GM19351 (cell line): ENCODE measurements around the gene RFFL.
"Not testable (repeated sequence)": the region's sequence is repeated elsewhere in the genome, so short reads cannot be mapped to it uniquely, and the experiment has no call there.

ENCODE experiments used
- ATAC-seq: cut with Tn5 transposase; IDR thresholded peaks from one replicate; pipeline ENCODE4 v1.9.1; 2021; ENCODE audit warnings: mild to moderate bottlenecking, moderate library complexity; ENCODE audit not compliant: unreplicated experiment

The RFFL gene

DNA sequence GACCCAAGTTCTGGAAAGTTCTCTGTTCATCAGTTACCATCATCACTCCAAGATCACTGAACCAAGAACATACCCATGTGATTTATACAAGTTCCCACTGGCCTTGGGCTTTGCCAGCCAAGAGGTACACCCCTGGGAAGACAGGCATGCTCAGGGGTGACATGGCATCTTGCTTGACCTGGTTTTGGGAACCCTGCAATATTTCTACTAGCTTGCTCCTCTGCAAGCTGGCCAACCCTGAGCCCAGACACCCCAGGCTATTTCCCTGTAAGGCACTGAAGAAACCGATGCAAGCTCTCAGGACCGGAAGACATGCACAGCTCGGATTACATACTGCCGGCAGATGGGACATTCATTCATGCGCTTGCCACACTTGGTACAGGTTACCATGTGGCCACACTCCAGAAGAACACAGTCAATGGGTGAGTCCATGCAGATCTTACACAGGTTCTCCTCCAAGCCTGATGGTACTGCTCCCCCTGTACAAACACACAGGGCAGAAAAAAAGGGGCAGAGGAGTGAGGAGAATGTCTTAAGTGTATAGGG lies 51.8 kb downstream of the RFFL start:
- no peak for ATAC-seq

DNA sequence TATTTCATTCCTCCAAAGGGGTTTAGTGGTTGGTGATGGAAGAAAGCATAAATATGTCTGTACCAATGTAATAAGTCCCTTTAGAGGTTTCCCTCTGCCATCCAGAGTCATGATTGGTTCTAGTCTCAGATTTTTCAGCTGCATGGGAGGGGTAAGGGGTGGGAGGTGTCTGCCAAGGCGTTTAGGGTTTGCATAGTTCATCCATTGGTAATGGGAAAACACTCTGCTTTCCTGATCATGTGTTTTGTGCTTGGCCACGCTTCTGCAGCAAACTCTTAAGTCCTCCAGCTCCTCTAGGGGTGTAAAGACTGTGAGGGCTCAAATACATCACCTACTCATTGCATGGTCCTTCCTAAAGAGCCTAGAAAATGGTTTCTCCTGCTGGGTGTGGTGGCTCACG lies 53.4 kb downstream of the RFFL start:
- ATAC-seq: no peak

DNA sequence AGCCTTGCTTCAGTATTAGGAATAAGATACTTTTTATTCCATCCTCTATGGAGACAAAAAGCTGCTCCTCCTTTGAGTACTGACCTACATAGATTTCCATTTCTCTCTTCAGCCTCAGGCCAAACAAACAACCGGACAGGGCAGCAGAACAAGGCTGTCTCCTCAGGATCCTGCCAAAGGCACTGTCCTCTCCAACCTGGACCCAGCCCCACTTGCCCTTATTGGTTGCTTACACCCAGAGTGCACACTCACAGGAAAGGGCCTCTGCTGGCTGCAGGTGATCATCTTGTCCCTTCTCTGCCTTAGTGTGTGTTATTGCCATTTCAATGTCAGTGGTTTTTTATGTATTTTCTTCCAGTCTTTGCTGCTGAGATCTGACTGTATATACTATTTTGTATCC lies 56.5 kb downstream of the RFFL start:
- ATAC-seq: no peak

DNA sequence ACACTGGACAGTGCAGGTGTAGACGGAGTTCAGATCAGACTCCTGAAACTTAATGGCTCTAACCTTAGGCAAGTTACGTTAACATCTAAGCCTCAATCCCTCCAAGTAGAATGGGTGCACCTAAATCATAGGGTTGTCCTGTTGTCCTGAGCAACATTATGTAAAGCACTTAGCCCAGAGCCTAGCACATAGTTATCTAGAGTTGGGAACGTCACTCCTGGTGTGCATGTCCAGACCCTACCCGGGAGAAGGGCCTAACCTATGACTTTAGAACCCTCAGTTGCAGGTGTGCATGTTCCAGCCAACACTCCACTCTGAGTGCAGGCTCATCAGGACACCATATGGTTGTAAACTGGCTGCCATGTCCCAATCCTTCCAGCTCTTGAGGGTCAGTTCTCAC lies 57.2 kb downstream of the RFFL start:
- ATAC-seq: no peak

DNA sequence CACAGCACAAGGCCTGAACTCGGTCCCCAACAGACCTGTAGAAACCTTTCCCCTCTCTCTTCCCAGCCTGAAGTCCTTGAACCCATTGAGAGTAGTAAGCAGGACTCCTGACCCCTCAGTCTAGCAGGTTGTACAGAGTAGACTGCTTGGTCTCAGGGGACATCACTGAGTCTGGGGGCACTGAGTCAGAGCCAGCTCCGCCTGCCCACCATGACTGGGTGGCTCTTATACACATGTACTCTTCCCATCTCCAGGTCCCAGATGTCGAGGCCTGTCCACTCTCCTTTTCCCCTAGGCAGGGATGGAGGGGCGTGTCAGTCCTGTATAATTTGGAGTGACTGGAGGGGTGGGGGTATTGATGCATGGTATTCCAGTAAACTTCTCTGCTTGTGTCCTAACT lies 59.7 kb downstream of the RFFL start:
- ATAC-seq: no peak

DNA sequence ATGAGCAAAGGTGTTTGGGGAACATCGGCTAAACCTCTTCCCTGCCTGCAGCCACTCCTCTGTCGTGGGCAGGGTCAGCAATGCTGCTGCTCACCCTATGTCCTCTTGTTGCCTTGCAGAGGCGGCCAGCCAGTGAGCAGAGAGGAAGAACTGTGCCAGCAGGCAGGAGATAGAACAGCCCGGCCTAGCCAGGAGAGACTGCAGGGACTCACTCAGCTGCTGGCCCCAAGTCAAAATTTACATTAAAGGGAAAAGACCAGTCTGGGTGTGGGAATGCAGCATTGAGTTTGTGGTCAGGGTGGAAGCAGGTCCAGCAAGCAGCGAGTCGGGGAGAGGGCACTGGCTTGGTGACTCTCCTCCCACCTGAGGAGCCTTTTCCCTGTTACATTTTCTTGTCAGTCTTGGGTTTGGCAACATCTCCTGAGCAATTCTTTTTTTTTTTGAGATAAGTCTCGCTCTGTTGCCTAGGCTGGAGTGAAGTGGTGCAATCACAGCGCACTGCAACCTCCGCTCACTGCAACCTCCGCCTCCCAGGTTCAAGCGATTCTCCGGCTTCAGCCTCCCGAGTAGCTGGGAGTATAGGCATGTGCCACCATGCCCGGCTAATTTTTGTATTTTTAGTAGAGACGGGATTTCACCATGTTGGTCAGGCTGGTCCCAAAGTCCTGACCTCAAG lies 60.5 kb downstream of the RFFL start:
- ATAC-seq: no peak

DNA sequence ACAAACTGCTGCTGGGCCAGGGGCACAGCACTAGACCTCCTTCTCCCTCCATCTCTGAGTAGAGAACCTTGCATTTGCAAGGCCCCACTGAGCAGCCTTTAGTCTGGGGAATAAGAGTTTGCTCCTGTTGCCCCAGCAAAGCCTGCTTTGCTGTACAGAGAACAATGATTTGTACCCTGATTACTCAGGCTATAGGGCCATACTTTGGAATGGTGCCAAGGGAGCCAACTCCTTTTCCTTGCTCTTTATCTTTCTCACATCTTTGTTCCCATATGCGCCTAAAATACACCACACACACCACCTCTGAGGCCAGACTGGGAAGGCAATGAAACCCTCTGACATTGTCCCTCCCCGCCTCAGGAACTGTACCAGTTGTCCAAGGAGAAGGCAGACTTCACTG lies 62.0 kb downstream of the RFFL start:
- no peak for ATAC-seq

DNA sequence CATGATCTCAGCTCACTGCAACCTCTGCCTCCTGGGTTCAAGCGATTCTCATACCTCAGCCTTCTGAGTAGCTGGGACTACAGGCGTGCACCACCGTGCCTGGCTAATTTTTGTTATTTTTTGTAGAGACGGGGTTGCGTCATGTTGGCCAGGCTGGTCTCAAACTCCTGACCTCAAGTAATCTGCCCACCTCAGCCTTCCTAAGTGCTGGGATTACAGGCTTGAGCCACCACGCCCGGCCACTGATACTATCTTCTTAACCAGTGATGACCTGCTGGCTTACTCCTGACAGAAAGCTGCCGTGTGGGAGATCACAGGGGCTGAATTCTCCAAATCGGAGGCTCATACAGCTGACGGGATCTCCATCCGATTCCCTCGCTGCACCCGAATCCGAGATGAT lies 62.5 kb downstream of the RFFL start:
- not testable (repeated sequence) for ATAC-seq

DNA sequence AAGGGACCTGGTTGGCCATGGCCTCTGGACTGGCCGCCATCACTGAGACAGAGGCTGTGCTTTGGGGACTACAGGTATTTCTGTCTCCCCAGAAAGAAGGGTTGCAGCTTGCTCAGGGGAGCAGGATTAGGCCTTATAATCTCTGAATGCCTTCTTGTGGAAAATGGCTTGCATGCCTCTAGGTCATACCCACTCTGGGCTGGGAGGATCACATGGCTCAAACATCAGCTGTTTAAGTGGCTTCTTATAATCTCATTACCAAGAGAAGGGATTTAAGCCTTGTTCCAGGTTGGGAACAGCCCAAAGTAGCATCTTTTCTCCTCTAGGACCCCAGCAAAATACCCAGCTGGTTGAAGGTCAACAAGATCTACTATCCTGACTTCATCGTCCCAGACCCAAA lies 64.1 kb downstream of the RFFL start:
- ATAC-seq: no peak

DNA sequence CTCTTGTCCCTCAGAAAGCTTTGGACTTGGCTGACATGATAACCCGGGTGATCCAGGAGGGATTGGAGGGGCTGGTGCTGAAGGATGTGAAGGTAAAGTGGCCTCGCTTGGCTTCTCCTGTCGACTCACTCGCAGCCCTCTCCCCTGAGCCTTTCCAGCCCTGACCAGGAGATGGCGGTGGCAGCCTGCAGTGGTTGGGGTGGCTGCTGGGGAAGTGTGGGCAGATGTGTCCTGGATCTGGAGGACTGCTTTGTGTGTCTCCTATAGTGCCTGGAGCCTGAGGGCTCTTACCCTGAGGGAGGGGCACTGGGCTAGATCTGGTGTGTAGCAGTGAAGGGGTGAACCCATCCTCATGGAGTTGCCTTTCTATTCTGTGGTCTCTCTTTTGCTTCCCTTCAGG lies 65.3 kb downstream of the RFFL start:
- ATAC-seq: no peak

DNA sequence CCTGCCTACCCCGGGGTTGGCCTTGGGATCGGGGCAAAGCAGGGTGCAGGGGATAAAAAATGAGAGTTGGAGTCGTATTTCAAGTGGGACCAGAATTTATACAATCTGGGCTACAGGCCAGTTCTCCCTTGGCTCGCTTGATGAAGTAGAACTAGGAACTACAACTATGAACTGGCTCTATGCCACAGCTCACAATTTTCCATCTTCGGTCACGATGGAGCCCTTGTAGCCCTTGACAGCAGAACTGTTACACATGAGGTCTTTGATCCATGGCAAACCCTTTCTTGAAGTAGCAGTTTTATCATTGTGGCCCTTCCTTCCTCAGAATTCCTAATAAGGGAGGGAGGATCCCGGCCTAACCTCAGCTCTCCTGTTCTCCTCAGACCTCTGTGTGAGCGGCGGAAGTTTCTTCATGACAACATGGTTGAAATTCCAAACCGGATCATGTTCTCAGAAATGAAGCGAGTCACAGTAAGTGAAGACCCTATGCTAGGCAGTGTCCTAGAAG lies 66.1 kb downstream of the RFFL start:
- ATAC-seq: no peak

DNA sequence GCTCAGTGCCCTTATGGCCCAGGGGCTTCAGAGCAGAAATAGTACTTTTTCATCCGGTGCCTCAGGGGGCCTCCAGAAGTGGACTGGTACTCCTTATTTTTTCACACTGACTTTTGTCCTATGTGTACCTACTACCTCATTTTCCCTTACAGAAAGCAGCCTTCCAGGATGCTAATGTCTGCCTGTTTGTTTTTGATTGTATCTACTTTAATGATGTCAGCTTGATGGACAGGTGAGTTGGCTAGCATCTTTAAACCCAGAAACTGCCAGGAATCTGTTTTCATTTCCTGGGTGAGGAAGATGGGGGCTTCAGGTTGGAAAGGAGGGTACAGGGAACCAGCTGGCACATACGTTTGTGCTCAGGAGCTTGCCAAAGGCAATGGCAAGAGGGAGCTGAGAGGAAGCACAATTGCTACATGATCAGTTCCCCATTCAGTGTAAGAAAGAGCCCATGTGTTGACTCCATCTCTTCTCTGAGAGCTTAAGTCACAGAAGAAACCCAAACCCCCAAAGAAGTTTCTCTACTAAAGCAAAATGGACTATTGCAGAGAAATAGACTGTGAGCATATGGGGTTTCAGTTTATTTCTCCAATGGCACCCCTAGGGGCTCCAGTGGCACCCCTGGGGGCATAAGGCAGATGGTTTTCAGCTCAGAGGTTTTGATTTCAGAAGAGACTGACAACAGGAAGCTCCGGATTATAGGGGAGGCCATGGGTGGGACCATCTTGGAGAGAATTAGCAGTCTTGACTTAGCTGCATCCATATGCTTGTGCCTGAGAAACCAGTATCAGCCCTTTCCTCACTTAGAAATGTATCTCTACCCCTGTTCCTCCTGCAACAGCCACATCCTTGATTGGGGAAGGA lies 66.9 kb downstream of the RFFL start:
- ATAC-seq: no peak

DNA sequence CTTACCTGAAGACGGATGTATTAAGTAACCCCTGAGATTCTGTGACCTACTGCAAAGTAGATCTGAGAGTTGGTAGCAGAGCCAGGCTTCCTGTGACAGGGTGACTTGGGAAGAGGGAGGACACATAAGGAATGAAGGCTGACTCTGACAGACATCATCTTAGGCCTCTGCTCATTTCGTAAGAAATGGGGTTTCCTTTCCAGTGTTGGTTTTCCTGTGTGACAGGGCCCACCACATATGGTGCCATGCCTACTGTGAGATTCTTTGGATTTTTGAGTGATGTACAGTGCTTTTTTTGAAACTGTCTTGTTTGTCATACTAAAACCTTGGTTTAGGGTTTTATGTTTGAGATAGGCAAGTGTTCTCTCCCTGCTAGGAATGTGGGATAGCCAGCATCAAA lies 70.5 kb downstream of the RFFL start:
- ATAC-seq: no peak

DNA sequence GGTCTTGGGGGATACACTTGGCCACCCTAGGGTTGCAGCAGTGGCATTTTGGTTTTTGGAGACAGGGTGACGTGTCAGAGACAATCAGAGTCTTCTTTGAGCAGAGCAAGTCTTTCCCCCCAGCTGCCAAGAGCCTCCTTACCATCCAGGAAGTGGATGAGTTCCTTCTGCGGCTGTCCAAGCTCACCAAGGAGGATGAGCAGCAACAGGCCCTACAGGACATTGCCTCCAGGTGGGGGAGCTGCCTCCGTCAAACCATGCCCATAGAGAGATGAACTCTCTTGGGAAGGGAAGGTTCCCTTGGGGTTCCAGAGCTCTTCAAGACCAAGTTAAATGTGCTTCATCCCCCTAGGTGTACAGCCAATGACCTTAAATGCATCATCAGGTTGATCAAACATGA lies 71.9 kb downstream of the RFFL start:
- no peak for ATAC-seq

DNA sequence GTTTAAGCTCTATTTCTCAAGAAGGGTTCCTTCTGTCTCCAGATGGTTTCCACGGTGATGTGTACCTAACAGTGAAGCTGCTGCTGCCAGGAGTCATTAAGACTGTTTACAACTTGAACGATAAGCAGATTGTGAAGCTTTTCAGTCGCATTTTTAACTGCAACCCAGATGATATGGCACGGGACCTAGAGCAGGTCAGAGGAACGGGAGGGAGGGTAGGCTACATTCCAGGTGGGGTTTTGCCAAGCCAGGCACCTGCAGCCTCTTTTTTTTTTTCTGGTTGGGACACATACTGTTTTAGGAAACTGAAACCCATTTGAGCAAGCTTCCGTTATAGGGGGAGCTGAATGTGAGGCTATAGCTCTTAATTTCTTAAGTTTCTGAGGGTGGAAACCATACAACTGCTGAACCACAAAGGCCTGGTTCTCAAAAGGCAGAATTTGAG lies 72.6 kb downstream of the RFFL start:
- no peak for ATAC-seq

DNA sequence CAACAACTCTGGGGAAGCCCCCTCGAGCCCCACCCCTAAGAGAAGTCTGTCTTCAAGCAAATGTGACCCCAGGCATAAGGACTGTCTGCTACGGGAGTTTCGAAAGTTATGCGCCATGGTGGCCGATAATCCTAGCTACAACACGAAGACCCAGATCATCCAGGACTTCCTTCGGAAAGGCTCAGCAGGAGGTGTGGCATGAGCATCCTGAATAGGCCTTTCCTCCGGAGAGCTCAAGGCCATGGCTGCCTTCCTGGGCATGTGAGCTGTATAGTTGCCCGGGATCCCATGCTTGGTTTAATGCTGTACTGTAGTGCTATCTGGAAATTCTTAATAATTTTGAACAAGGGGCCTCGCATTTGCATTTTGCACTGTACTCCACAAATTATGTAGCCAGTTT lies 74.0 kb downstream of the RFFL start:
- no peak for ATAC-seq

DNA sequence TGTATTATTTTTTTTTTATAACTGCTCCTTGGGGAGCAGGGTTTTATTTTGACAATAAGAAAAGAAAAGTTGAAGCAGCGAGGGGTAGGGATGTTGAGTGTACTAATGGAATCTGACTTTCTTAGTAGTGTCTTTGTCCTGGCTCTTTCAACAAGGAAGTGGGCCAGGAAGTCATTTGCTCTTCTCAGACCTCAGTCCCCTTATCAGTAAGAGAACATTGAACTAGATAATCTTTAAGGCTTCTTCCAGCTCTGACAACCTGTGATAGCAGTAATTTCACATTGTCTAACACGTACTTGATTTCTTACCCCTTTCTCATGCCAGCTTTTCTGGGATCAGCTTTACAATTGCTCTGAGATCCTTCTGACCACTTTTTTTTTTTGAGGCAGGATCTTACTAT lies 74.9 kb downstream of the RFFL start:
- no peak for ATAC-seq

DNA sequence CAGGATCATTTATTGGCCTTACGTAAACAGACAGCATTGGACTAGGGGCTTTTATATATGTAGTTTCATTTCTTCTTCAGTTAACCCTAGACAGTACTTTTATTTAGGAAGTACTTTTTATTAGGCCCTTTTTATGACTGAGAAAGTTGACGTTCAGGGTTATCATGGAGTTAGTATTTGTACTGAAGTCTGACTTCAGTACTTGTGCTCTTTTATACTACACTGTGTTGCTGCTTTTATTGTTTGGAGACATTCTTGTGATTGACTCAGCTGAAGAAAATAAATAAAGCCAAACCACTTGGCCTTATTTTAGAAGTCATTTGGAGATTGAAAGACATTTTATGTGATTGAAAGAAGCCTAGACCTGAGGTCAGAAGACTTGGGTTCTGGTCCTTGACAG lies 76.3 kb downstream of the RFFL start:
- no peak for ATAC-seq

DNA sequence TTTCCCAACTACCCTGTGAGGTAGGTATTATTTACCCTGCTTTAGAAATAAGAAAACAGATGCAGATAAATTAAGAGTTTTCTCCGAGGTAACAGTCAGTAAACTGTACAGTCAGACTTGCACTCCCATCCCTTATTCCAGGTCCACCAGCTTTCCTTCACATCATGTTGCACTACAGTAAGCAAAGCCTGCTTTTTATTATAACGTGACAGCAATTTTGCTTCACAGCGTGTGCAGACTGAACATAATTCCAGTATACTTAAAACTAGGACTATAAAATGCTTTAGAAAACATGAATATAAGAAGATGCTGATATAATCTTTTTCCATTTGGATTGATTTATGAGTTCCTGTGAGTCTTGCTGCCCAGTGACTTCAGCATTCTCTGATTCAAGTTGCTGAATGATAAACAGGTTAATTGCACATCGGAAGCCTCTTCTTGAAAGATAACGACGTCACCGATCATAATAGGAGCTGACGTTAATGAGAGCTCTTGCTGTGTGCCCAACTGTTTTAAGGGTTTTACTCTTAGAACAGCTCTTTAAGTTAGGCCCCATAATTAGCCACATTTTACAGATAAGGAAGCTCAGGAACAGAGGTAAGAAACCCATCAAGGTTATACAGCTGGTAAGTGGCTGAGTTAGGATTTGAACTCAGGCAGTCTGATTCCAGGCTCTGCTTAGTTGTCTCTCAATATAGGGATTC lies 81.8 kb downstream of the RFFL start:
- ATAC-seq: no peak

DNA sequence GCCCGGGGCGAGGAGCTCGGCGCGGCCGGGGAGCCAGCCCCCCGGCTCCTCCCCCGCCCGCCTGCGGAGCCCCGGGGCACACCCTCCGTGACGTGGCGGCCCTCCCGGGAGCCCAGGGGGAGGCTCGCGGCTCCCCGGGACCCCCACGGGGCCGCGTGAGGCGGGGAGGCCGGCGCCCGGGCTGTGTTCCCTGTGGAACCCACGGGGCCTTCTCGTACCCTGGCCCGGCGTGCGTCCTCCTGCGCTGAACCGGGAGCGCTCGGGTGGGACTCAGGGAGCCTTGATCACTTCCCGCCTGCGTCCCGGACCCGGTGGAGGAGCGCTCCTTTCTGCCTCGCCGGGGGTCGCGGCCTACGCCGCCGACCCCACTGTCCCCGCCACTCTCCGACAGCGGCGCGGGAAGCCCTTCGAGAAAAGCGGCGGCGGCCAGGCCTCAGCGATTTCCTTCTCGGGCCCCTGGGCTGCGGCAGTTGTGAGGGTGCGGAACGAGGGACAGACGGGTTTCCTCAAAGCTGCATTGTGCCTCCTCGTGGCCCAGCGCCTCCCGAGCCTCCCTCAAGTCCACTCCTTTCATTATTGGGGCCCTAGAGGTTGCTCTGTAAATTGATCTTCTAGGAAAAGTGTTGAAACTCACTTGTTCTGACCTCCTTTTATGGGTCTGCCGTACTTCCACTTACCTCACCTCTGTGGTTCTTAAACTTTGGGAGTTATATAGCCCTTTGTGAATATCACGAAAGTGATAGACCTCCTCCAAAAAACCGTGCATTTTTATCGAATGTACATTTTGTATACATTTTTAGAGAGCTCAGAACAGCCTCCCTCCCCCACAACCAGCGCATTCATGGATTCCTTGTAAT lies 82.6 kb downstream of the RFFL start:
- ATAC-seq: peak; percentile 71

DNA sequence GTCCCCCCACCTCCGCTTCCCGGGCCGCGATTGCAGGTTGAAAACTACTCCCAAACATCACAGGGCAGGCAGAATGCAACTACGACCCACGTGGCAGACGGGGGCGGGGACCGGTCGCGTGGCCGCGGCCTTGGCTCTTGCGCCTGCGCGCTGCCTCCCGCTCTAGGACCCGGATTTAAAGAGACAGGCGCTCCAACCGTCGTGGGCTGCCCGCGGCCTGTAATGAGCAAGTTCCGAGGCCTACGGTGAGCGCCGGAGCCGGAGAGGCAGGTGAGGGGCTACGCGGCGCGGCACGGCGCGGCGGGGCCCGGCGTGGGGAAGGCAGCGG lies 83.2 kb downstream of the RFFL start, which contains the start of gene LIG3:
Gene LIG3, plus strand, starts transcription at position 160 of the 328 bp plus-strand sequence. CDS start 2,494 bp downstream, outside the sequence.
- ATAC-seq: peak; percentile 75
